Fibroblast of skin of right quadriceps (primary cell): ENCODE measurements around the gene TAS1R1.

ENCODE experiments used
- DNase-seq: peaks from one replicate; pipeline ENCODE4 v3.0.0-alpha.2; 2013

TAS1R1 gene

GRCh38 chr1:6574818-6575217, 19.7 kb downstream of the TAS1R1 start:
- no peak for DNase-seq

- DNase-seq = no peak
Observed at GRCh38 chr1:6577831-6578525, 22.9 kb downstream of the TAS1R1 start.

GRCh38 chr1:6578624-6579373, 23.7 kb downstream of the TAS1R1 start:
- no peak for DNase-seq

- peak; percentile 97 for DNase-seq
Observed at GRCh38 chr1:6579374-6580118, 24.4 kb downstream of the TAS1R1 start, which contains the start of gene ZBTB48. TSS of gene ZBTB48 (plus strand) at chr1:6579994. CDS start at chr1:6580610, 616 bp downstream.

- no peak for DNase-seq
Observed at GRCh38 chr1:6580119-6580592, 25.0 kb downstream of the TAS1R1 start.

GRCh38 chr1:6580593-6581409, 25.7 kb downstream of the TAS1R1 start:
- DNase-seq = no peak

GRCh38 chr1:6581561-6582305, 26.6 kb downstream of the TAS1R1 start:
- DNase-seq = no peak

GRCh38 chr1:6582370-6582769, 27.3 kb downstream of the TAS1R1 start:
- DNase-seq = no peak

- no peak for DNase-seq
Observed at GRCh38 chr1:6584126-6585080, 29.3 kb downstream of the TAS1R1 start.

GRCh38 chr1:6585081-6585722, 30.1 kb downstream of the TAS1R1 start:
- no peak for DNase-seq

- DNase-seq = no peak
Observed at GRCh38 chr1:6585841-6586240, 30.7 kb downstream of the TAS1R1 start.

GRCh38 chr1:6586404-6586816, 31.3 kb downstream of the TAS1R1 start:
- DNase-seq = no peak

- DNase-seq = no peak
Observed at GRCh38 chr1:6587261-6588005, 32.3 kb downstream of the TAS1R1 start.

GRCh38 chr1:6588128-6588892, 33.2 kb downstream of the TAS1R1 start:
- no peak for DNase-seq

- DNase-seq = no peak
Observed at GRCh38 chr1:6588893-6589520, 33.9 kb downstream of the TAS1R1 start.

- DNase-seq = no peak
Observed at GRCh38 chr1:6590046-6590445, 34.9 kb downstream of the TAS1R1 start.

GRCh38 chr1:6591222-6591621, 36.1 kb downstream of the TAS1R1 start:
- DNase-seq = no peak

GRCh38 chr1:6591644-6592043, 36.5 kb downstream of the TAS1R1 start:
- DNase-seq = no peak
